ENCODE results near the gene CTU2. TPM values are rescaled to one million over a fixed set of nuclear protein-coding genes. Genes with fewer than 3 reads are reported as not detected.
A peak's percentile ranks its signal among the peaks of the same experiment; 100 is the strongest.

The CTU2 gene
- total and polyA plus RNA-seq, 2 donors from 2014 or later, result 11.1 to 18.8 TPM

DNA sequence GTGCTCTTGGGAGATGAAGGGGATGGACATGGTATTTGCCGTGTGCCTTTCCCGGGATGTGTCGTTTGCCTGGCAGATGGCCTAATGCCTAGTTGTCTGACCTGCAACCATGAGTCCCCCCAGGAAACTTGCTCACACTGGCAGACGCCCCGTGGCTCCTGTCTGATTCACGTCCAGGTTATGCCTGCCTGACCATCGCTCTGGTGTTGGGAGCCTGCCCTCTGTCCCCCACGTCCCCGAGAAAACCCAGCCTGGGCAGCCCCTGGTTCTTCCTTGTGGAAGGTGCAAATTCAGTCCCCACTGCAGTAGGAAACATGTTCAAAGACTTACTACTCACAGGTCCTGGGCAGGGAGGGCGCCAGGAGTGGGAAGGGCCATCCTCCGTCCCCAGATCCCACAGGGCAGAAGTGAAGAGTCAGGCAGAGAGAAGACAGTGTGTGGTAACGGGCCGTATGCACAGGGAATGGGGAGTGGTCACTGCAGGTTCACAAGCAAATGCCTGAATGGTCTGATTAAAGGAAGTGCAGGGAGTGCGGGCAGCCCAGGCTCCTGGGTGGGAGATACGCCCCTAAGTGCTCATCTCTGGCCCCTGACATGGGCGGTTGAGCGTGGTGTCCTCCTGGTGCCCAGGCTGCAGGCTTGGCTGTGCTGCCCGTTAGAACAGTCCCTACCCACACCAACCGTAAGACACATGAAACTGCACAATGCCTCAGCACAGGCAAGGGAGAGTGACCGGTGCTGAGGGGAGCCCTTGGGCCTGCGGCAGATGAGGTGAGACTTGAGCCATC is 15.8 kb upstream of the CTU2 start:
- no peak overlapping the region for H3K4me3 ChIP-seq (ENCODE audit: low read length in 3 of 3)
- FAIRE-seq, result no peak
- no peak overlapping the region for H3K9ac ChIP-seq (ENCODE audit: low read length in 3 of 3)
- no peaks in the 10 kb centered on the region for H3K36me3 ChIP-seq (ENCODE audit: control insufficient read depth in 2 of 3, insufficient read depth in 3 of 3, low read length in 3 of 3)
- no peak overlapping the region for H3K27ac ChIP-seq (ENCODE audit: low read depth in 2 of 2, low read length in 2 of 2)
- no peaks in the 10 kb centered on the region for H3K9me3 ChIP-seq (ENCODE audit: control insufficient read depth in 2 of 3, insufficient read depth in 1 of 3, low read length in 3 of 3)
- TF ChIP-seq, protein P1, sequence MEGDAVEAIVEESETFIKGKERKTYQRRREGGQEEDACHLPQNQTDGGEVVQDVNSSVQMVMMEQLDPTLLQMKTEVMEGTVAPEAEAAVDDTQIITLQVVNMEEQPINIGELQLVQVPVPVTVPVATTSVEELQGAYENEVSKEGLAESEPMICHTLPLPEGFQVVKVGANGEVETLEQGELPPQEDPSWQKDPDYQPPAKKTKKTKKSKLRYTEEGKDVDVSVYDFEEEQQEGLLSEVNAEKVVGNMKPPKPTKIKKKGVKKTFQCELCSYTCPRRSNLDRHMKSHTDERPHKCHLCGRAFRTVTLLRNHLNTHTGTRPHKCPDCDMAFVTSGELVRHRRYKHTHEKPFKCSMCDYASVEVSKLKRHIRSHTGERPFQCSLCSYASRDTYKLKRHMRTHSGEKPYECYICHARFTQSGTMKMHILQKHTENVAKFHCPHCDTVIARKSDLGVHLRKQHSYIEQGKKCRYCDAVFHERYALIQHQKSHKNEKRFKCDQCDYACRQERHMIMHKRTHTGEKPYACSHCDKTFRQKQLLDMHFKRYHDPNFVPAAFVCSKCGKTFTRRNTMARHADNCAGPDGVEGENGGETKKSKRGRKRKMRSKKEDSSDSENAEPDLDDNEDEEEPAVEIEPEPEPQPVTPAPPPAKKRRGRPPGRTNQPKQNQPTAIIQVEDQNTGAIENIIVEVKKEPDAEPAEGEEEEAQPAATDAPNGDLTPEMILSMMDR (IDR thresholded peaks at IDR 0.05; ENCODE audit: borderline replicate concordance, extremely low read depth, insufficient read depth), result no peak
- DNase-seq, result peak in 1 of 5 donors; percentile 64
- H3K4me1 ChIP-seq (ENCODE audit: control insufficient read depth in 2 of 3, insufficient read depth in 2 of 3, low read depth in 1 of 3, low read length in 3 of 3), result peaks cover 0 to 4% (median 0%) of the 10 kb centered on the region in 3 donors
- H3K27me3 ChIP-seq (ENCODE audit: control insufficient read depth, insufficient read depth, low read length), result peaks cover 2% of the 10 kb centered on the region
- intact Hi-C loops (cut with DNase I), result no loop called here

DNA sequence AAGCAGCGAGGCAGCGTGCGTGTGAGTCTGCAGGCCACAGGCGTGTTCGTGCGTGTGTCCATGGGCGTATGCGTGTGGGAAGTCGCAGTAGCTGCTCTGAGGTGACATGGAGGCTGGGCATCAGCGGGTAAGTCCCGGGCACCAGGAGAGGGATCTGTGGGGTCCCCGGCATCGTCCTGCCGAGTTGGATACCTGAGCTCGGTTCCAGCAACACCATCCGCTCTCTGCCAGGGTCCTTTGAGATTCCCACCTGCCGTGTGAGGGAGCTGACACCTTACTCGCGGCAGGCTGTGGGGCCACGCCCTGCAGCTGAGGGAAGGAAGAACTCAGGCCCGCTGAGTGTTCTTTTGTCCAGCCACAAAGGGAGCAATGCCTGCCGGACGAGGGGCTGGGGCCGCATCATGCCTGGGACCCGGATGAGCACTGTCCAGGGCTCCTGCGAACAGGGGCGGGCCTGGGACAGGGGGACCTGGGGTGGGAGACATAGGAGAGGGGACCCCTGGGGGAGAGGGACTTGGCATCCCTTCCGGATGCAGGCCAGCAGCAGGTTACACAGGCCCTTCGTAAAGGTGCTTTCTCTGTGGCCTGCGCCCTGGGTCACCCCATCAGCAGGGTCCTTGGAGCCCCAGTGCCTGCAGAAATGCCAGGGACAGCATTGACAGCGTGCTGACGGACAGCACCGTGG is 15.0 kb upstream of the CTU2 start:
- FAIRE-seq (no peak), DNase-seq (no peak)
- Histone ChIP-seq H3K9ac (ENCODE audit: low read length in 3 of 3) (no peak overlapping the region), H3K27ac (ENCODE audit: low read depth in 2 of 2, low read length in 2 of 2) (no peak overlapping the region), H3K4me3 (ENCODE audit: low read length in 3 of 3) (no peak overlapping the region), H3K27me3 (ENCODE audit: control insufficient read depth, insufficient read depth, low read length) (peaks cover 2% of the 10 kb centered on the region), H3K9me3 (ENCODE audit: control insufficient read depth in 2 of 3, insufficient read depth in 1 of 3, low read length in 3 of 3) (no peaks in the 10 kb centered on the region), H3K36me3 (ENCODE audit: control insufficient read depth in 2 of 3, insufficient read depth in 3 of 3, low read length in 3 of 3) (no peaks in the 10 kb centered on the region), H3K4me1 (ENCODE audit: control insufficient read depth in 2 of 3, insufficient read depth in 2 of 3, low read depth in 1 of 3, low read length in 3 of 3) (peaks cover 0 to 4% (median 0%) of the 10 kb centered on the region in 3 donors)
- TF ChIP-seq, protein P1 (IDR thresholded peaks at IDR 0.05; ENCODE audit: borderline replicate concordance, extremely low read depth, insufficient read depth), result no peak
- intact Hi-C loops (cut with DNase I), result no loop called here

GRCh38 chr16:88691924-88692560 is 14.3 kb upstream of the CTU2 start:
- Histone ChIP-seq H3K4me1 (ENCODE audit: control insufficient read depth in 2 of 3, insufficient read depth in 2 of 3, low read depth in 1 of 3, low read length in 3 of 3) (no peaks in the 10 kb centered on the region), H3K9me3 (ENCODE audit: control insufficient read depth in 2 of 3, insufficient read depth in 1 of 3, low read length in 3 of 3) (no peaks in the 10 kb centered on the region), H3K27ac (ENCODE audit: low read depth in 2 of 2, low read length in 2 of 2) (no peak overlapping the region), H3K4me3 (ENCODE audit: low read length in 3 of 3) (no peak overlapping the region), H3K27me3 (ENCODE audit: control insufficient read depth, insufficient read depth, low read length) (peaks cover 2% of the 10 kb centered on the region), H3K9ac (ENCODE audit: low read length in 3 of 3) (no peak overlapping the region), H3K36me3 (ENCODE audit: control insufficient read depth in 2 of 3, insufficient read depth in 3 of 3, low read length in 3 of 3) (no peaks in the 10 kb centered on the region)
- FAIRE-seq (no peak), DNase-seq (no peak)
- intact Hi-C loops (cut with DNase I), result no loop called here
- TF ChIP-seq, protein P1 (IDR thresholded peaks at IDR 0.05; ENCODE audit: borderline replicate concordance, extremely low read depth, insufficient read depth), result no peak

All from kidney (tissue), 14 donors.